Neural cell (in vitro differentiated cells): ENCODE data around the gene BRIP1. TPM values are rescaled to one million over a fixed set of nuclear protein-coding genes. Genes with fewer than 3 reads are reported as not detected.

Source experiments
- H2AFZ ChIP-seq: fragments of 200-600, 300-800 bp; sonication (generic), shearing (Covaris generic); 2 replicates; pipeline ENCODE4 v1.6.0; 2014; ENCODE audit warnings: low read depth, mild to moderate bottlenecking, antibody characterized with exemption, low read length, moderate library complexity
- H3F3A ChIP-seq: fragments of 200-600 bp; shearing (Covaris generic); 2 replicates; pipeline ENCODE4 v1.6.1; 2016; ENCODE audit warnings: mild to moderate bottlenecking, moderate library complexity, mixed read lengths, antibody characterized with exemption, low read length; ENCODE audit not compliant: insufficient read depth, poor library complexity, severe bottlenecking
- H3K27ac ChIP-seq: fragments of 200-600, 300-800 bp; sonication (generic), shearing (Covaris generic); 2 replicates; pipeline ENCODE4 v1.5.1; 2014; ENCODE audit warnings: mild to moderate bottlenecking, low read length, moderate library complexity
- H3K27me3 ChIP-seq: fragments of 300-800, 200-600 bp; sonication (generic), shearing (Covaris generic); 2 replicates; pipeline ENCODE4 v1.6.0; 2014; ENCODE audit warnings: mild to moderate bottlenecking, low read depth, low read length, moderate library complexity; ENCODE audit not compliant: insufficient read depth
- H3K36me3 ChIP-seq: fragments of 300-800, 200-600 bp; sonication (generic), shearing (Covaris generic); 2 replicates; pipeline ENCODE4 v1.5.1; 2014; ENCODE audit warnings: mild to moderate bottlenecking, antibody characterized with exemption, low read length, moderate library complexity; ENCODE audit not compliant: insufficient read depth
- H3K4me2 ChIP-seq: fragments of 300-800, 200-600 bp; sonication (generic), shearing (Covaris generic); 2 replicates; pipeline ENCODE4 v1.6.0; 2014; ENCODE audit warnings: mild to moderate bottlenecking, low read length
- H3K4me3 ChIP-seq: fragments of 300-800, 200-600 bp; sonication (generic), shearing (Covaris generic); 2 replicates; pipeline ENCODE4 v1.5.1; 2014; ENCODE audit warnings: mild to moderate bottlenecking, low read length, moderate library complexity
- H3K79me2 ChIP-seq: fragments of 200-600 bp; shearing (Covaris generic); replicated peaks from 2 replicates; pipeline ENCODE4 v1.6.0; 2014; ENCODE audit warnings: mild to moderate bottlenecking, low read length, moderate library complexity; ENCODE audit not compliant: insufficient read depth
- H3K9ac ChIP-seq: fragments of 300-800, 200-600 bp; sonication (generic), shearing (Covaris generic); 2 replicates; pipeline ENCODE4 v1.6.1; 2016; ENCODE audit warnings: mild to moderate bottlenecking, low read length, mixed read lengths
- H3K9me2 ChIP-seq: fragments of 200-600 bp; shearing (Covaris generic); 2 replicates; pipeline ENCODE4 v1.6.1; 2016; ENCODE audit warnings: mild to moderate bottlenecking, low read length, mixed read lengths; ENCODE audit not compliant: insufficient read depth
- H3K9me3 ChIP-seq: fragments of 200-600, 300-800 bp; sonication (generic), shearing (Covaris generic); 2 replicates; pipeline ENCODE4 v1.6.1; 2016; ENCODE audit warnings: mild to moderate bottlenecking, mixed run types, low read length, moderate library complexity, mixed read lengths
- H4K20me1 ChIP-seq: fragments of 200-600 bp; shearing (Covaris generic); 2 replicates; pipeline ENCODE4 v1.6.1; 2016; ENCODE audit warnings: mild to moderate bottlenecking, mixed run types; ENCODE audit not compliant: insufficient read depth
- EP300 ChIP-seq: fragments of 450-650 bp; conservative IDR thresholded peaks from 2 replicates; pipeline ENCODE4 v1.6.1; 2014; ENCODE audit warnings: antibody characterized with exemption, mild to moderate bottlenecking, moderate library complexity; ENCODE audit not compliant: poor library complexity, severe bottlenecking
- EZH2 ChIP-seq: fragments of 200-600, 300-800 bp; shearing (Covaris generic), sonication (generic); IDR thresholded peaks from 2 replicates; pipeline ENCODE4 v1.6.1; 2014; ENCODE audit warnings: antibody characterized with exemption, low read length, borderline replicate concordance, mild to moderate bottlenecking; ENCODE audit not compliant: insufficient read depth, poor library complexity, severe bottlenecking
- MXI1 ChIP-seq: fragments of 450-650 bp; conservative IDR thresholded peaks from 2 replicates; pipeline ENCODE4 v1.6.1; 2014; ENCODE audit warnings: antibody characterized with exemption, mild to moderate bottlenecking; ENCODE audit not compliant: poor library complexity, severe bottlenecking
- POLR2AphosphoS5 ChIP-seq: IDR thresholded peaks from 2 replicates; pipeline ENCODE4 v1.6.1; 2012
- RAD21 ChIP-seq: fragments of 450-650 bp; conservative IDR thresholded peaks from 2 replicates; pipeline ENCODE4 v1.6.1; 2014; ENCODE audit warnings: antibody characterized with exemption, mild to moderate bottlenecking, moderate library complexity
- SMC3 ChIP-seq: fragments of 450-650 bp; conservative IDR thresholded peaks from 2 replicates; pipeline ENCODE4 v1.6.1; 2014; ENCODE audit warnings: antibody characterized with exemption, mild to moderate bottlenecking, moderate library complexity; ENCODE audit not compliant: poor library complexity
- TAF1 ChIP-seq: IDR thresholded peaks from 2 replicates; pipeline ENCODE4 v1.6.1; 2012; ENCODE audit warnings: low read depth
- polyA plus RNA-seq: library from polyadenylated mRNA; depleted of rRNA; stranded (reverse); fragments of >200 nt; gene quantifications from 2 replicates; pipeline ENCODE4 v1.2.3, GENCODE V29; 2014
- TF ChIP-seq, protein P1 (sequence below): IDR thresholded peaks from 2 replicates; pipeline ENCODE4 v1.6.1; 2012; ENCODE audit warnings: borderline replicate concordance
- TF ChIP-seq, protein P2 (sequence below): fragments of 450-650 bp; IDR thresholded peaks from 2 replicates; pipeline ENCODE4 v1.5.1; 2014; ENCODE audit warnings: antibody characterized with exemption, mild to moderate bottlenecking, moderate library complexity; ENCODE audit not compliant: poor library complexity, severe bottlenecking

BRIP1 gene
- polyA plus RNA-seq, 1 donor from 2014 or later: 0.47 TPM

DNA sequence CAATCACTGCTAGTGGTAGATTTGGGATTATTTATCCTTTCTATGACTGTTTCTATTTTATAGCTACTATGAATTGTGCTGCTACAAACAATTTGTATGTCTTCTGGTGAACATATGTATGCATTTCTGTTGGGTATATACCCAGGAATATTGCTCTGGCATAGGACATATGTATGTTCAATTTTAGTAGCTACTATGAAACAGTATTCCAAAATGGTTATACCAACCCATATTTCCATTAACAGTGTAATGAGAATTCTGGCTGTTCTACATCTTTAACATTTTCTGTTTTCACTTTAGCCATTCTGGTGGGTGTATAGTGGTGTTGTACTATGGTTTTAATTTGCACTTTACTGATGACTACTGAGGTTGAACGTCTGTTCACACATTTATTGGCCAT, 214.7 kb downstream of the BRIP1 start:
- Histone ChIP-seq H2AFZ (no peak overlapping the region), H3K9ac (no peak overlapping the region), H3K4me3 (no peak overlapping the region), H3K27ac (no peak overlapping the region), H3K79me2 (no peaks in the 10 kb centered on the region), H3K27me3 (no peaks in the 10 kb centered on the region), H3K9me3 (peaks cover 4% of the 10 kb centered on the region), H3K36me3 (no peaks in the 10 kb centered on the region), H3K4me2 (no peak overlapping the region), H3K9me2 (no peaks in the 10 kb centered on the region), H3F3A (no peaks in the 10 kb centered on the region), H4K20me1 (no peaks in the 10 kb centered on the region)
- TF ChIP-seq RAD21: no peak

DNA sequence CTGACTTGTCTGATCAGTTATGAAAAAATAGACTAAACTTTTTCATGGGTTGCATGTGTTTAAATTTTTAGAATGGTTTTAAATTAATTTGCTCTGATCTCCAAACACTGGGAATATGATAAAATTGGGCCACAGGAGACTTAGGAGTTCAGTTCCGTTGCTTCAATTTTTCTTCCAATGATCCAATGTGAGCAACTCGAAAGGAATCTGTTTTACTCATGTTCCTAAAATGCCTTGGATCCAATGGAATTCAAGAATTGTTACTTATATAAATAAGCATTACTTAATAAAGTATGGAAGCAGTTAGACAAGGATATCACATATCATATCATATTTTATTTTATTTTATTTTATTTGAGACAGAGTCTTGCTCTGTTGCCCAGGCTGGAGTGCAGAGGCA, 216.3 kb downstream of the BRIP1 start:
- H3K4me3 ChIP-seq: no peak overlapping the region
- H3K27me3 ChIP-seq: no peaks in the 10 kb centered on the region
- no peak overlapping the region for H2AFZ ChIP-seq
- H3K4me2 ChIP-seq: no peak overlapping the region
- no peak overlapping the region for H3K27ac ChIP-seq
- H3K36me3 ChIP-seq: no peaks in the 10 kb centered on the region
- no peak overlapping the region for H3K9ac ChIP-seq
- H3K9me3 ChIP-seq: peaks cover 4% of the 10 kb centered on the region
- no peaks in the 10 kb centered on the region for H3F3A ChIP-seq
- no peaks in the 10 kb centered on the region for H3K9me2 ChIP-seq
- H3K79me2 ChIP-seq: no peaks in the 10 kb centered on the region
- TF ChIP-seq, protein P1, sequence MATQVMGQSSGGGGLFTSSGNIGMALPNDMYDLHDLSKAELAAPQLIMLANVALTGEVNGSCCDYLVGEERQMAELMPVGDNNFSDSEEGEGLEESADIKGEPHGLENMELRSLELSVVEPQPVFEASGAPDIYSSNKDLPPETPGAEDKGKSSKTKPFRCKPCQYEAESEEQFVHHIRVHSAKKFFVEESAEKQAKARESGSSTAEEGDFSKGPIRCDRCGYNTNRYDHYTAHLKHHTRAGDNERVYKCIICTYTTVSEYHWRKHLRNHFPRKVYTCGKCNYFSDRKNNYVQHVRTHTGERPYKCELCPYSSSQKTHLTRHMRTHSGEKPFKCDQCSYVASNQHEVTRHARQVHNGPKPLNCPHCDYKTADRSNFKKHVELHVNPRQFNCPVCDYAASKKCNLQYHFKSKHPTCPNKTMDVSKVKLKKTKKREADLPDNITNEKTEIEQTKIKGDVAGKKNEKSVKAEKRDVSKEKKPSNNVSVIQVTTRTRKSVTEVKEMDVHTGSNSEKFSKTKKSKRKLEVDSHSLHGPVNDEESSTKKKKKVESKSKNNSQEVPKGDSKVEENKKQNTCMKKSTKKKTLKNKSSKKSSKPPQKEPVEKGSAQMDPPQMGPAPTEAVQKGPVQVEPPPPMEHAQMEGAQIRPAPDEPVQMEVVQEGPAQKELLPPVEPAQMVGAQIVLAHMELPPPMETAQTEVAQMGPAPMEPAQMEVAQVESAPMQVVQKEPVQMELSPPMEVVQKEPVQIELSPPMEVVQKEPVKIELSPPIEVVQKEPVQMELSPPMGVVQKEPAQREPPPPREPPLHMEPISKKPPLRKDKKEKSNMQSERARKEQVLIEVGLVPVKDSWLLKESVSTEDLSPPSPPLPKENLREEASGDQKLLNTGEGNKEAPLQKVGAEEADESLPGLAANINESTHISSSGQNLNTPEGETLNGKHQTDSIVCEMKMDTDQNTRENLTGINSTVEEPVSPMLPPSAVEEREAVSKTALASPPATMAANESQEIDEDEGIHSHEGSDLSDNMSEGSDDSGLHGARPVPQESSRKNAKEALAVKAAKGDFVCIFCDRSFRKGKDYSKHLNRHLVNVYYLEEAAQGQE: no peak
- no peak for TF ChIP-seq SMC3
- no peak for TF ChIP-seq TAF1
- TF ChIP-seq MXI1: no peak
- TF ChIP-seq EZH2: no peak
- TF ChIP-seq, protein P2, sequence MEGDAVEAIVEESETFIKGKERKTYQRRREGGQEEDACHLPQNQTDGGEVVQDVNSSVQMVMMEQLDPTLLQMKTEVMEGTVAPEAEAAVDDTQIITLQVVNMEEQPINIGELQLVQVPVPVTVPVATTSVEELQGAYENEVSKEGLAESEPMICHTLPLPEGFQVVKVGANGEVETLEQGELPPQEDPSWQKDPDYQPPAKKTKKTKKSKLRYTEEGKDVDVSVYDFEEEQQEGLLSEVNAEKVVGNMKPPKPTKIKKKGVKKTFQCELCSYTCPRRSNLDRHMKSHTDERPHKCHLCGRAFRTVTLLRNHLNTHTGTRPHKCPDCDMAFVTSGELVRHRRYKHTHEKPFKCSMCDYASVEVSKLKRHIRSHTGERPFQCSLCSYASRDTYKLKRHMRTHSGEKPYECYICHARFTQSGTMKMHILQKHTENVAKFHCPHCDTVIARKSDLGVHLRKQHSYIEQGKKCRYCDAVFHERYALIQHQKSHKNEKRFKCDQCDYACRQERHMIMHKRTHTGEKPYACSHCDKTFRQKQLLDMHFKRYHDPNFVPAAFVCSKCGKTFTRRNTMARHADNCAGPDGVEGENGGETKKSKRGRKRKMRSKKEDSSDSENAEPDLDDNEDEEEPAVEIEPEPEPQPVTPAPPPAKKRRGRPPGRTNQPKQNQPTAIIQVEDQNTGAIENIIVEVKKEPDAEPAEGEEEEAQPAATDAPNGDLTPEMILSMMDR: no peak
- TF ChIP-seq POLR2AphosphoS5: no peak
- TF ChIP-seq RAD21: no peak
- no peak for TF ChIP-seq EP300
- H4K20me1 ChIP-seq: no peaks in the 10 kb centered on the region

DNA sequence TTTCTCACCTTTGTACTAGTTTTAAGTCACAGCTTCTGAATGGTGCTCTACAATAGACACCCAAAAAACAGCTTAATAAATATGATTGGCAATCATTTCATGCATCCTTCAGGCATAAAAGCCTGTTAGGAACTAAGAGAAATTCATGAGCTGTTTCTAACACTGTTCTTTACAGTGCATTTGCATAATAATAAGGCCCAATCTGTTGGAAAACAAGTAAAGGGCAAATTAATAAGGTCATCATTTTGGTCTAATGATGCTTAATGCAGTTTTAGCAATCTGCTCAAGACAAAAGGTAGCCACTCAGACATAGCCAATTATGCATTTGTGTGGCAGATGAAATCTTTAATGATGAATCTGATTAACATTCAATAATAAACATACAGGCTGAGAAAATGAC, 216.8 kb downstream of the BRIP1 start:
- no peaks in the 10 kb centered on the region for H3K27me3 ChIP-seq
- H3K4me2 ChIP-seq: no peak overlapping the region
- no peak for TF ChIP-seq EP300

More for the DNA sequence above, 216.8 kb downstream of the BRIP1 start:
- Histone ChIP-seq H3K9ac (no peak overlapping the region), H3K9me2 (no peaks in the 10 kb centered on the region), H3K79me2 (no peaks in the 10 kb centered on the region), H3K27ac (no peak overlapping the region), H3F3A (no peaks in the 10 kb centered on the region), H3K36me3 (no peaks in the 10 kb centered on the region), H3K9me3 (peaks cover 4% of the 10 kb centered on the region), H2AFZ (no peak overlapping the region), H3K4me3 (no peak overlapping the region), H4K20me1 (no peaks in the 10 kb centered on the region)
